IPS-18c (cell line): Measurements from ENCODE around the gene CAMTA1.

Source experiments
- H3K4me3 ChIP-seq: 2 replicates; pipeline ENCODE4 v1.7.0; 2013; ENCODE audit warnings: low read depth, mild to moderate bottlenecking, low read length, moderate library complexity; ENCODE audit not compliant: insufficient read depth
- H3K9me3 ChIP-seq: one replicate; pipeline ENCODE4 v1.6.1; 2013; ENCODE audit warnings: mild to moderate bottlenecking, low read length, moderate library complexity; ENCODE audit not compliant: control insufficient read depth, insufficient read depth

CAMTA1 gene

DNA sequence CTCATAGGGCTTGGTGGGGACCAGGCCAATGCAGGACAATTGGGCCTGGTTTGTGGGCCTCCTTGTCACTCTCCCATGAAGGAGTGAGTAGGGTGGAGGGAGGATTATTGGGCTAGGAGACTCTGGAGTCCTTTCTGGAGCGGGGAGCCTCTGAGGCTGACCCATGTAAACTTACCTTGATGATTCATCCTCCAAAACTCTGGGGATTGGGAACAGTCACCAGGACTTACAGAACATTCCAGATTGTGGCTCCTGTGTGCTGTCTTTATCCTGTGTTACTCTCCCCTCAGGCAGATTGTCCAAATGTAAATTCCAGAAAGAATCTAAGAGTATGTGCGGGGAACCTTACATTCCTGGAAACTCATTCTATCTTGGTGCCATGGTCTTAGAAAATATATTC lies 197.6 kb downstream of the CAMTA1 start:
- Histone ChIP-seq H3K4me3 (no peak overlapping the region), H3K9me3 (peaks cover 2% of the 10 kb centered on the region)

DNA sequence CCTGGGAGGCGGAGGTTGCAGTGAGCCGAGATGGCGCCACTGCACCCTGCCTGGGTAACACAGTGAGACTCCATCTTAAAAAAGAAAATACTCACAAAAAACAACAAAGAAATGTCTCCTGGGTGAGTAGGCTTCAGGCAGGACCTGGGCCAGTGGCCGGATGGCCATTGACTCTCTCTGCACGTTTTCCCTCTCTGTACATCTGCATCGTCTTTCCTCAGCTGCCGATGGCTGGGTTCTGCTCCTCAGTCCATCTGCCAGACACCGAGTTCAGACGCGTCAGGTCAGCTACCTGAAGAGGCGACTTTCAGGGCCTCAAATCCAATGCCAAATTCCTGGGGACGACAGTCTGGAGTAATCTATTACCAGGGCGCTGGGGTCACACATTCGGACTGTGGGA lies 199.3 kb downstream of the CAMTA1 start:
- Histone ChIP-seq H3K9me3 (peaks cover 2% of the 10 kb centered on the region), H3K4me3 (no peak overlapping the region)

DNA sequence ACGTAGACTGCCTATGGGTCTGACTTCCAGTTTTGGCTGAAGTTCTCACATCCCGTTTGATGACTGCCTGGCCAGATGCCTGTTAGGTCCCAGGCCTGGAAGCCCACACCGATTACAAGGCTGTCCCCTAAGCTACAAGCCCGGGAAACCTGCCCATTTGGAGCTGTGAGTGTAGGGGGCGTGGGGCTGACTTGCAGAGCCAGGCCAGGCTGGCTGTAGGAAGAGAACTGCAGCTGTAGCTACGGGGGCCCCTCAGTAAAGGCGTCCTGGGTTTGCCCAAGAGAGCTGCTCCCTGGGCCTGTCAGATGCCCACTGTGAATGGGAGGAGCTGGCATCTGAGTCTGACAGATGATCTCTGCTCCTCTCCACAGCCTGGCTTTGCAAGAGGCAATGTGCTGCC lies 199.7 kb downstream of the CAMTA1 start:
- H3K4me3 ChIP-seq: no peak overlapping the region
- H3K9me3 ChIP-seq: peaks cover 2% of the 10 kb centered on the region

- Histone ChIP-seq H3K4me3 (no peak overlapping the region), H3K9me3 (peaks cover 2% of the 10 kb centered on the region)
Observed at GRCh38 chr1:6985549-6986276, 200.5 kb downstream of the CAMTA1 start.

DNA sequence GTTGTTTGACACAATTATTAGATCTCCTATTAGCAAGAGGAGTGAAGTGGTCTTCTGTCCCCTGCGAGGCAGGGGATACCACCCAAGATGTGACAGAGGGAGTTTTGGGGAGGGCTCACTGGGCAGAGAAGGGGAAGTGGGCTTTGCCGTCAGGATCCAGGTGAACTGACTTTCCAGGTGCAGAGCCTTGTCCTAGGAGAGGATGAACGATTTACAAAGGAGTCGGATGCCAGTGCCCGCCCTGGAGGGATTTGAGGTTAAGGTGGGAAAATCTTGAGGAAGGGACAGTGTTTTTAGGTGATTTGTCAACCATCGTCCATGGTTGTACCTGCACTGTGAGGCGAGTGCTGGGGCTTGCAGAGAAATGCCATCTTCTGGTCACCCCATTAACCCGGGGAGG lies 201.0 kb downstream of the CAMTA1 start:
- Histone ChIP-seq H3K9me3 (peaks cover 2% of the 10 kb centered on the region), H3K4me3 (no peak overlapping the region)

- H3K9me3 ChIP-seq: peaks cover 2% of the 10 kb centered on the region
- H3K4me3 ChIP-seq: no peak overlapping the region
Observed at GRCh38 chr1:6987940-6988339, 202.7 kb downstream of the CAMTA1 start.

GRCh38 chr1:6988796-6989195 lies 203.5 kb downstream of the CAMTA1 start:
- Histone ChIP-seq H3K9me3 (no peaks in the 10 kb centered on the region), H3K4me3 (no peak overlapping the region)

- H3K4me3 ChIP-seq: no peak overlapping the region
- no peaks in the 10 kb centered on the region for H3K9me3 ChIP-seq
Observed at GRCh38 chr1:6989212-6990159, 204.2 kb downstream of the CAMTA1 start.

DNA sequence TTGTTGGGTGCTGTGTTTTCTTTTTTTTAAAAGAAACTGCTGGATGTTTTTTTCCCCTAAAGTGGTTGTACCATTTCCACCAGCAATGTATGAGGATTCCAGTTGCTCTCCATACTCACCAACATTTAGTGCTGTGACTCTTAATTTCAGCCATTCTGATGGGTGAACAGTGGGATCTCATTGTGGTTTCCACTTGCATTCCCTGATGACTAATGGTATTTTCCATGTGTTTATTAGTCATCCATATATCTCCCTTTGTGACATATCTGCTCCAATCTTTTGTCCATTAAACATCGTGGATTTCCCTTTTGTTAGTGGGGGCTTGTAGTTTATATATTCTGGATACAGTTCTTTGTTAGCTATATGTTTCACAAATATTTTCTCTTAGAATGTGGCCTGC lies 206.0 kb downstream of the CAMTA1 start:
- Histone ChIP-seq H3K9me3 (peaks cover 3% of the 10 kb centered on the region), H3K4me3 (no peak overlapping the region)

GRCh38 chr1:6995789-6996188 lies 210.5 kb downstream of the CAMTA1 start:
- Histone ChIP-seq H3K9me3 (peaks cover 6% of the 10 kb centered on the region), H3K4me3 (no peak overlapping the region)

- H3K4me3 ChIP-seq: no peak overlapping the region
- H3K9me3 ChIP-seq: peaks cover 6% of the 10 kb centered on the region
Observed at GRCh38 chr1:6996371-6996770, 211.1 kb downstream of the CAMTA1 start.

DNA sequence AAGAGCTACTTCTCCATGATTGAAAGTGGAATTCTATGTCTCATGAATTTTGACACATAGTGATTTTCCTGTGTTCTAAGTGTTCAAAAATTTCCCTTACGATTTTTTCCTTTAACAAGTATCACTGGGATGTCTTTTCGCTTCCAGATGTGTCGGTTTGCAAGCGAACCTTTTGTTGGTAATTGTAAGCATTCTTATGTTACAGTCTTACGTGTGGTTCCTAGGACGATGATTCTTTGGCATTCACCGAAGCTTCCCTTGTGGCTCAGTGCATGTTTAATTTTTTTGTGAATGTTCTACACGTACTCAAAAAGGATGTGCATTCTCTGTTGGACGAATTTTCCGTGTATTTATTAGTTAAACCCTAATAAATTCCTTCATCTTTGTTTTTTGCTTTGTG lies 211.6 kb downstream of the CAMTA1 start:
- Histone ChIP-seq H3K9me3 (peaks cover 6% of the 10 kb centered on the region), H3K4me3 (no peak overlapping the region)

GRCh38 chr1:6998267-6998666 lies 213.0 kb downstream of the CAMTA1 start:
- H3K9me3 ChIP-seq: peaks cover 6% of the 10 kb centered on the region
- H3K4me3 ChIP-seq: no peak overlapping the region

DNA sequence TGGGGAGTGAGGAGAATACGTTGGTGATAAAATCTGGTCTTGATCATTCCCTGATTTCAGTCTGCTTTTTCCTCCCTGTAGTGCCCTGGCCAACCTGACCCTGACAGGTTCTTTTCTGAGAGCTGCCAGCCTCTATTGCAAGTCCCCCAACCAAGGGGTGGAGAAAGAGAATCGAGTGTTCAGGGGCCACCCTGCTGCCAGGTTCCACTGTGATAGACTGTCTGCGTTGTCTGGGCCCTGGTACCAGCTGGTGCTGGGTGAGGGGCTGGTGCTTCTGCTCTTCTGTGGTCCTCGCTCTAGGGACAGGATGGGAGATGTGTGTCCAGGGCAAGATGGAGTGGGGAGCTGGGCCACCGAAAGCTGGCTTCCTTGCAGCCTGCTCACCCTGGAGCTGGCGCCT lies 214.6 kb downstream of the CAMTA1 start:
- Histone ChIP-seq H3K4me3 (no peak overlapping the region), H3K9me3 (peaks cover 6% of the 10 kb centered on the region)

GRCh38 chr1:7000720-7001119 lies 215.5 kb downstream of the CAMTA1 start:
- no peak overlapping the region for H3K4me3 ChIP-seq
- H3K9me3 ChIP-seq: peaks cover 2% of the 10 kb centered on the region

DNA sequence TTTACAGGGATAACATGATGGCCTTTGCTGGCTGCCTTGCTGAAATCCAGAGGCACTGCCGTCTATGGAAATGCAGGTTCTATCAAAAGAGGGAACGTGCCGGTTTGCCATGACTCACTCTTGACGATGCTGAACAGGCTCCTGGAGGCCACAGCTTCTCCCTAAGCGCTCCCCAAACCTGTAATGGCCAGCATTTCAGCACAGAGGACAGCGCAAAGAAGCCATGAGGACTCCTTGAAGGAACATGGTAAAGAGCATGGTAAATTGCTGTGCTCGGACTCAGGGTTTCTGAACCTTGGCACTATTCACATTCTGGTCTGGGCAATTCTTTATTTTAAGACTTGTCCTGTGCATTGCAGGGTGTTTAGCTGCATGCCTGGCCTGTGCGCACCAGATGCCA lies 217.5 kb downstream of the CAMTA1 start:
- H3K4me3 ChIP-seq: no peak overlapping the region
- H3K9me3 ChIP-seq: peaks cover 2% of the 10 kb centered on the region

- Histone ChIP-seq H3K9me3 (peaks cover 2% of the 10 kb centered on the region), H3K4me3 (no peak overlapping the region)
Observed at GRCh38 chr1:7003676-7004075, 218.4 kb downstream of the CAMTA1 start.

DNA sequence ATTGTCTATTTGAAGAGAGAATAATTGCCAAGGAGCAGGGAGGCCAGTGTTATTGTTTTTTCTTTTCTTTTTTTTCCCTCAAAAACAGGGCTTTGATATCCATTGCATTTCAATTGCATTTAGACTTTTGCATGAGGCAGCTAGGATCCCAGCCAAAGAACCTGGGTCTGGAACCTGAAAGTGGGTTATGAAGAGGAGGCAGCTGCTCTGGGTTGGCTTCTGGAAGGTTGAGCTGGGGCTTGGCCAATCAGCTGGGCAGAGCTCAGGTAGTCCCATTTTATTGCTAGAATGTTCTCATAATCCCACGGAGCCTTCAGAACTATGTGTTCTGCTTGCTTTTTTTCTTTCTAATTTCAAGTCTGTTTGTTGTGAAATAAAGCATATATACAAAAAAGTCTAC lies 218.9 kb downstream of the CAMTA1 start:
- Histone ChIP-seq H3K9me3 (peaks cover 2% of the 10 kb centered on the region), H3K4me3 (no peak overlapping the region)
